Astrocyte (in vitro differentiated cells and primary cell): ENCODE results near the gene KCNN3.

Source experiments
- EZH2 ChIP-seq: IDR thresholded peaks from 2 replicates; pipeline ENCODE4 v1.6.1; 2012; ENCODE audit warnings: mild to moderate bottlenecking, low read length, inconsistent platforms; ENCODE audit not compliant: insufficient read depth
- TF ChIP-seq, protein P1 (sequence below): IDR thresholded peaks from 2 replicates; pipeline ENCODE4 v1.5.1; 2011; ENCODE audit warnings: low read depth, mild to moderate bottlenecking, inconsistent platforms, low read length, moderate library complexity; ENCODE audit not compliant: insufficient read depth

- TF ChIP-seq, protein P1, sequence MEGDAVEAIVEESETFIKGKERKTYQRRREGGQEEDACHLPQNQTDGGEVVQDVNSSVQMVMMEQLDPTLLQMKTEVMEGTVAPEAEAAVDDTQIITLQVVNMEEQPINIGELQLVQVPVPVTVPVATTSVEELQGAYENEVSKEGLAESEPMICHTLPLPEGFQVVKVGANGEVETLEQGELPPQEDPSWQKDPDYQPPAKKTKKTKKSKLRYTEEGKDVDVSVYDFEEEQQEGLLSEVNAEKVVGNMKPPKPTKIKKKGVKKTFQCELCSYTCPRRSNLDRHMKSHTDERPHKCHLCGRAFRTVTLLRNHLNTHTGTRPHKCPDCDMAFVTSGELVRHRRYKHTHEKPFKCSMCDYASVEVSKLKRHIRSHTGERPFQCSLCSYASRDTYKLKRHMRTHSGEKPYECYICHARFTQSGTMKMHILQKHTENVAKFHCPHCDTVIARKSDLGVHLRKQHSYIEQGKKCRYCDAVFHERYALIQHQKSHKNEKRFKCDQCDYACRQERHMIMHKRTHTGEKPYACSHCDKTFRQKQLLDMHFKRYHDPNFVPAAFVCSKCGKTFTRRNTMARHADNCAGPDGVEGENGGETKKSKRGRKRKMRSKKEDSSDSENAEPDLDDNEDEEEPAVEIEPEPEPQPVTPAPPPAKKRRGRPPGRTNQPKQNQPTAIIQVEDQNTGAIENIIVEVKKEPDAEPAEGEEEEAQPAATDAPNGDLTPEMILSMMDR = no peak
- TF ChIP-seq EZH2 = no peak
These were observed 158.7 kb downstream of the KCNN3 start for GRCh38 chr1:154711416-154711815.
